KMS-11 (cell line): Measurements from ENCODE around the gene MTREX.

Experiments used
- H2AFZ ChIP-seq: fragments of 200-600 bp; sonication (generic); 2 replicates; pipeline ENCODE4 v1.6.1; 2016; ENCODE audit warnings: antibody characterized with exemption, mixed run types, low read depth
- H3K27ac ChIP-seq: fragments of 200-600 bp; sonication (generic); 2 replicates; pipeline ENCODE4 v1.6.1; 2016; ENCODE audit warnings: mild to moderate bottlenecking, mixed run types
- H3K27me3 ChIP-seq: fragments of 200-600 bp; sonication (generic); 2 replicates; pipeline ENCODE4 v1.6.1; 2017; ENCODE audit warnings: mild to moderate bottlenecking, low read depth, mixed run types, moderate library complexity; ENCODE audit not compliant: insufficient read depth
- H3K36me3 ChIP-seq: fragments of 200-600 bp; sonication (generic); 2 replicates; pipeline ENCODE4 v1.6.1; 2017; ENCODE audit warnings: mild to moderate bottlenecking, mixed run types; ENCODE audit not compliant: insufficient read depth
- H3K4me1 ChIP-seq: fragments of 200-600 bp; sonication (generic); 2 replicates; pipeline ENCODE4 v1.6.1; 2016; ENCODE audit warnings: mild to moderate bottlenecking, low read depth, mixed run types; ENCODE audit not compliant: poor library complexity, severe bottlenecking
- H3K4me2 ChIP-seq: fragments of 200-600 bp; sonication (generic); 2 replicates; pipeline ENCODE4 v1.7.0; 2016; ENCODE audit warnings: mild to moderate bottlenecking, mixed run types
- H3K4me3 ChIP-seq: fragments of 200-600 bp; sonication (generic); IDR thresholded peaks from 2 replicates; pipeline ENCODE4 v1.6.1; 2017; ENCODE audit warnings: low read depth, low read length, mixed read lengths; ENCODE audit not compliant: insufficient read depth
- H3K79me2 ChIP-seq: fragments of 200-600 bp; sonication (generic); 2 replicates; pipeline ENCODE4 v1.6.1; 2016; ENCODE audit warnings: low read depth, mixed run types; ENCODE audit not compliant: insufficient read depth
- H3K9ac ChIP-seq: fragments of 200-600 bp; sonication (generic); 2 replicates; pipeline ENCODE4 v1.6.1; 2016; ENCODE audit warnings: mild to moderate bottlenecking, mixed run types
- H4K20me1 ChIP-seq: fragments of 200-600 bp; sonication (generic); 2 replicates; pipeline ENCODE4 v1.6.1; 2016; ENCODE audit warnings: mild to moderate bottlenecking, mixed run types; ENCODE audit not compliant: insufficient read depth
- TF ChIP-seq, protein P1 (sequence below): fragments of 200-600 bp; sonication (generic); conservative IDR thresholded peaks from 2 replicates; pipeline ENCODE4 v1.6.1; 2017; ENCODE audit warnings: low read depth, mild to moderate bottlenecking, antibody characterized with exemption, low read length, moderate library complexity, mixed read lengths

MTREX gene

DNA sequence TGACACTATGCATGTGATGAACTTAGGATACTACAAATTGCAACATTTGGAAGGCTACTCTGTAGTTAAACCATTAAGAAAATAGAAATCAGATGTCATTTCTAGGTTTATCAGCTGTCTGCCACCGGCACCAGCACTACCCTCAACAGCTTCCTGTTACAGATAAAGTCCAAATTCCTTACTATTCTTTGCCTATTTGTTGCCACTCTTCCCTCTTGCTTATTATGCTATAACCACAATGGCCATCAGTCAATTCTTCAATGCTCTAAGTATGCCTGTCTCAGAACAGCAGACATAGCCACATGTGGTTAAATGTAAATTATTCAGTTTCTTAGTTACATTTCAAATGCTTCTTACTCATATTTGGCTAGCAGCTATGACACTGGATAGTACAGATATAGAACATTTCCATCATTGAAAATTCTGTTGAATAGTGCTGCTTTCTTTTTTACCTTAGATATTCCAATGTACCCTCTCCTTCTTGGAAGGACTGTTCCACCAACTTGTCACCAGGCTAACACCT lies 21.3 kb upstream of the MTREX start:
- Histone ChIP-seq H4K20me1 (no peaks in the 10 kb centered on the region), H3K27ac (no peak overlapping the region), H3K27me3 (no peaks in the 10 kb centered on the region), H3K9ac (no peak overlapping the region), H3K4me3 (no peak overlapping the region), H2AFZ (no peak overlapping the region), H3K4me2 (no peak overlapping the region), H3K79me2 (no peaks in the 10 kb centered on the region), H3K4me1 (no peaks in the 10 kb centered on the region), H3K36me3 (peaks cover 6% of the 10 kb centered on the region; the same call in 1 of the 2 replicates)
- TF ChIP-seq, protein P1, sequence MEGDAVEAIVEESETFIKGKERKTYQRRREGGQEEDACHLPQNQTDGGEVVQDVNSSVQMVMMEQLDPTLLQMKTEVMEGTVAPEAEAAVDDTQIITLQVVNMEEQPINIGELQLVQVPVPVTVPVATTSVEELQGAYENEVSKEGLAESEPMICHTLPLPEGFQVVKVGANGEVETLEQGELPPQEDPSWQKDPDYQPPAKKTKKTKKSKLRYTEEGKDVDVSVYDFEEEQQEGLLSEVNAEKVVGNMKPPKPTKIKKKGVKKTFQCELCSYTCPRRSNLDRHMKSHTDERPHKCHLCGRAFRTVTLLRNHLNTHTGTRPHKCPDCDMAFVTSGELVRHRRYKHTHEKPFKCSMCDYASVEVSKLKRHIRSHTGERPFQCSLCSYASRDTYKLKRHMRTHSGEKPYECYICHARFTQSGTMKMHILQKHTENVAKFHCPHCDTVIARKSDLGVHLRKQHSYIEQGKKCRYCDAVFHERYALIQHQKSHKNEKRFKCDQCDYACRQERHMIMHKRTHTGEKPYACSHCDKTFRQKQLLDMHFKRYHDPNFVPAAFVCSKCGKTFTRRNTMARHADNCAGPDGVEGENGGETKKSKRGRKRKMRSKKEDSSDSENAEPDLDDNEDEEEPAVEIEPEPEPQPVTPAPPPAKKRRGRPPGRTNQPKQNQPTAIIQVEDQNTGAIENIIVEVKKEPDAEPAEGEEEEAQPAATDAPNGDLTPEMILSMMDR: no peak

DNA sequence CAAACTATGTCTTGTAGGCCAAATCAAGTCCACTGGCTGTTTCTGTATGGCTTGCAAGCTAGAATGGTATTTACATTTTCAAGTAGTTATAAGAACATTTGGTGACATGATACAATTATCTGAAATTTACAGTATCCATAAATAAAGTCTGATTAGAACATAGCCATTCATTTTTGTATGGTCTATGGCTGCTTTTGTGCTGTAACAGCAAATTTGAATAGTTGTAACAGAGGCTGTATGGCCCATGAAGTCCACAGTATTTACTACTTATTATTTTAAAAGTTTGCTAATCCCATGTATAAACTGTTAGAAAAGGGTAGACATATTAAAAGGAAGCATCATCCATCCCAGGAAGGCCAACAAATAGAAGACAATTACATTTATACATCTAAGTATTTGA lies 18.0 kb upstream of the MTREX start:
- no peak overlapping the region for H3K4me2 ChIP-seq
- peaks cover 9% of the 10 kb centered on the region; the same call in 1 of the 2 replicates for H3K36me3 ChIP-seq
- no peaks in the 10 kb centered on the region for H4K20me1 ChIP-seq
- H3K27ac ChIP-seq: no peak overlapping the region
- no peaks in the 10 kb centered on the region for H3K79me2 ChIP-seq
- TF ChIP-seq, protein P1: no peak
- H3K9ac ChIP-seq: no peak overlapping the region
- no peak overlapping the region for H2AFZ ChIP-seq
- H3K27me3 ChIP-seq: no peaks in the 10 kb centered on the region
- no peaks in the 10 kb centered on the region for H3K4me1 ChIP-seq
- H3K4me3 ChIP-seq: no peak overlapping the region

DNA sequence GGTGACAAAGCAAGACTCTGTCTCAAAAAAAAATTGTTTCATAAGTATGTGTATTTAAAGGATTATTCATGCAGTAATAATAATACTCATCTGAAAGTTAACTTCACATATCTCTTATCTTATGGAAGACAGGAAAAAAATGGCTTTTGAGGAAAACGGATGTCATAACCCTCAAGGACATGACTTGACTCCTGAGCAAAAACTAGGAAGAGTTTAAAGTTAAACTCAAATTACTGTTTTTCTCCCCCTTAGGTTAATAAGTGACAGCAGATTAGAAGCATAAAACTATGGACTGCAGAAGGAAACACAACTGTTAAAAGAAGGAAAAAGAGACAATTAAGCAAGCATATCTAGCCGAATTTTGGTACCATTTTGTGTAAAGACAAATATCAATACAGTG lies 16.8 kb upstream of the MTREX start:
- Histone ChIP-seq H3K79me2 (no peaks in the 10 kb centered on the region), H3K36me3 (0 out of 2 replicates have a peak, but pooled peaks cover 4% of the 10 kb centered on the region), H3K4me2 (no peak overlapping the region), H3K9ac (no peak overlapping the region), H2AFZ (no peak overlapping the region), H3K27me3 (no peaks in the 10 kb centered on the region), H3K27ac (no peak overlapping the region), H3K4me3 (no peak overlapping the region), H4K20me1 (no peaks in the 10 kb centered on the region), H3K4me1 (peaks cover 2% of the 10 kb centered on the region)
- TF ChIP-seq, protein P1: no peak

DNA sequence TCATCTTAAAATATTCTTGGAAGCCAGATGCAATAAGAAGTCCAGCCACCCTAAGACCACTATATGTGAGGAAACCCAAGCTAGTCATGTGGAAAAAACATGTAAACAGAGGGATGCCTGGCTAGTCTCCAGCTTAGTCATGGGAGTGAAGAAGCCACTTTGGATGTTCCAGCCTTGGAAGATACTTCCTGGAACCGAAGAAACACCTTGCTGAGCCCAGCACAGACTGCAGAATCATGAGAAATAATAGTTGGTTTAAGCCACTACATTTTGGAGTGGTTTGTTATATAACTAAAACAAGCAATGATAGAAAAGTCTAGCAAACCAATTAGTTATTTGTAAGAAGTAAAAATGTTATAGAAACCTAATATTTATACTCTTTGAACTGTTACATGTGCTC lies 12.9 kb upstream of the MTREX start:
- H3K4me2 ChIP-seq: no peak overlapping the region
- H3K9ac ChIP-seq: no peak overlapping the region
- TF ChIP-seq, protein P1: no peak
- H3K4me1 ChIP-seq: peaks cover 11% of the 10 kb centered on the region
- H3K36me3 ChIP-seq: 0 out of 2 replicates have a peak, but pooled peaks cover 4% of the 10 kb centered on the region
- no peaks in the 10 kb centered on the region for H3K27me3 ChIP-seq
- H2AFZ ChIP-seq: no peak overlapping the region
- H4K20me1 ChIP-seq: no peaks in the 10 kb centered on the region
- no peak overlapping the region for H3K27ac ChIP-seq
- no peak overlapping the region for H3K4me3 ChIP-seq
- no peaks in the 10 kb centered on the region for H3K79me2 ChIP-seq
